ENCODE data around the gene ACAP1. TPM values are rescaled to one million over a fixed set of nuclear protein-coding genes. Genes with fewer than 3 reads are reported as not detected.

The ACAP1 gene
- total and polyA plus RNA-seq, 9 donors, result 4.7 to 12.1 (median 7.3) TPM

DNA sequence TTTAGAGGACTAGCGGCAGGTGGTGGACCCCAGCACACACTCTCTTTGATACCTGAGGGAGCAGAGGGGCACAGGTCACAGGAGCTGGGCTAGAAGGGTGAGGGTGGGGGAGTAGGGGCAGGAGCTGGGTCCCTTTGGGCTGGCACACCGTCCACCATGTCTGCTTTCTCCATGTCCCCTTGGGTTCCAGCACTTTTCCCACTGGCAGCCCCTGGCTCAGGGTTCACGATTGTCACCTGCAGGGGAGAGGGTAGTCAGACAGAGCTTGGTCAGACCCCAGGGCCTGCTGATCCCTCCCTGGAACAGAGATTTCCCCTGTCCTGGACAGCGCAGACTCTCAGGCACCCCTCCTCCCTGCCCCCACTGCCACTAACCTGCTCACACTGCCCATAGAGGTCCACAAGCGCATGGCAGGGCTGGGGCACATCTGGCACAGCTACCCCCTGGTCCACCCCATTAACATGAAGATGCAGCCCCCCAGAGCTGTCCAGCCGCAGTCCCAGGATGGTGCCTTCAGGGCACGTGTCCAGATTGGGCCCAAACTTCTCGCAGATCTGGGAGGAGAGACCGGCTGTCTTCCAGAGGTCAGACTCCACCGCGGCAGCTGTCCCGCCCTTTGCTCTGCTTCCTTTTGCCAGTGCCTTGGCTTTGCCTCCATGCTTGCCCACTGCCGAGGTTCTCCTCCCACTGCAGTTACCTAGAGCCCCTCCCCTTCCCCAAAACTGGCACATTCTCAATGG lies 18.0 kb upstream of the ACAP1 start:
- Histone ChIP-seq H3K4me1 (ENCODE audit: control insufficient read depth, insufficient read depth, low read length) (peaks cover 22% of the 10 kb centered on the region), H3K4me3 (ENCODE audit: low read length) (no peak overlapping the region), H3K9me3 (replicated peaks; ENCODE audit: control insufficient read depth, low read depth, low read length) (no peaks in the 10 kb centered on the region), H3K36me3 (ENCODE audit: control insufficient read depth, insufficient read depth, low read length) (peaks cover 76% of the 10 kb centered on the region), H3K27ac (ENCODE audit: low read length) (no peak overlapping the region), H3K27me3 (ENCODE audit: control insufficient read depth, insufficient read depth, low read length) (no peaks in the 10 kb centered on the region)
- no peak for DNase-seq
- 93% methylated on average over 11 of the region's 13 CpGs for WGBS (ENCODE audit: insufficient coverage)

DNA sequence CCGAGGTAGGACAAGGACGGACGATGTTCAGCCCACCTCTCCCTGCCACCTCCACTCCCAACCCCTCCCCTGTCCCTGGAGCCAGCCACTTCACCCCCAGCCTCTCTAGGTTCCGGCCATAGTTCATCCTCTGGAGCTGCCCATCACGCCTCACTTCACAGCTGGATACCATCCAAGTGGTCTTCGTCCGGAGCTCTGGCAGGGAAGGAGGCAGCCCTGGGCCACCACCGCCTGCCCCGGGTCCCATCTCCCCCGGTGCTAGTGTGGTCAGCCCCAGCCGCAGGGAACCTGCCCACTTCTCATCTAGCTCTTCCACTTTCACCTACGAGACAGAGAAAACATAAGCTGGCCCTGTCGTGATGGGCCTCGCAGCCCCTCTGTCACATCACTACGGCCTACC lies 14.9 kb upstream of the ACAP1 start:
- no peaks in the 10 kb centered on the region for H3K9me3 ChIP-seq (replicated peaks; ENCODE audit: control insufficient read depth, low read depth, low read length)
- H3K4me1 ChIP-seq (ENCODE audit: control insufficient read depth, insufficient read depth, low read length), result no peaks in the 10 kb centered on the region
- WGBS (ENCODE audit: insufficient coverage), result 90% methylated on average over 14 of the region's 15 CpGs
- H3K36me3 ChIP-seq (ENCODE audit: control insufficient read depth, insufficient read depth, low read length), result peaks cover 89% of the 10 kb centered on the region
- no peak for DNase-seq
- H3K27me3 ChIP-seq (ENCODE audit: control insufficient read depth, insufficient read depth, low read length), result no peaks in the 10 kb centered on the region
- H3K4me3 ChIP-seq (ENCODE audit: low read length), result no peak overlapping the region
- no peak overlapping the region for H3K27ac ChIP-seq (ENCODE audit: low read length)

DNA sequence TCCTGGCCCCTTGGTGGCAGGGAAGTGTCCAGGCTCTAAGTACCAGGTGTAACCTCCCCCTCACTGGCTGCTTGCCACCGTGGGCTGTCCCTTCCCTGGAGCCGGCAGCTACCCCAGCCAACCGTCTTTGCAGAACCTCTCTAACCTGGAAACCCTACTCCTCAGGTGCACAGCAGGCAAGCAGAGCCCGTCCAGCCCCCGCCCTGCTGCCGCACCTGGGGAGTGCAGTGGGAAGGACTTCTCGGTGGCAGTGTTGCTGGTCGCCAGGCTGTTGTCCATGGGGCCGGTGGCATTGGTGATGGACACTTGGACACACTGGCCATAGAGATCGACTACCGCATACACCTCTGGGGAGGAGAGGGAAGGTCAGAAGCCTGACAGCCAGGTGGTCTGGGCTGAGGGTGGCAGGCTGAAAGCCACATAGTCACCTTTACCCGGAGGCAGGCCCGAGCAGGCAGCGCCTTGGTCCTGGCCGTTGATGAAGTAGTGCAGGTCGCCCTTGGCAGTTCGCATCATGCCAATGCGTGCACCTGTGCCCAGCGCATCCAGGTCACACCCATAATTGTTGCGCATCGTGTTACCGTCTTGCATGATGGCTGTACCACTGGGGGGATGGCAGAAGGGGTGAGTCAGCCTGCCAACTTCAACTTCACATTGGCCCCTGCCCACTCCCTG lies 13.7 kb upstream of the ACAP1 start:
- Histone ChIP-seq H3K4me3 (ENCODE audit: low read length) (no peak overlapping the region), H3K27ac (ENCODE audit: low read length) (no peak overlapping the region), H3K9me3 (replicated peaks; ENCODE audit: control insufficient read depth, low read depth, low read length) (no peaks in the 10 kb centered on the region), H3K27me3 (ENCODE audit: control insufficient read depth, insufficient read depth, low read length) (no peaks in the 10 kb centered on the region), H3K36me3 (ENCODE audit: control insufficient read depth, insufficient read depth, low read length) (peaks cover 90% of the 10 kb centered on the region), H3K4me1 (ENCODE audit: control insufficient read depth, insufficient read depth, low read length) (no peaks in the 10 kb centered on the region)
- DNase-seq, result no peak
- 95% methylated on average over 15 of the region's 22 CpGs for WGBS (ENCODE audit: insufficient coverage)

DNA sequence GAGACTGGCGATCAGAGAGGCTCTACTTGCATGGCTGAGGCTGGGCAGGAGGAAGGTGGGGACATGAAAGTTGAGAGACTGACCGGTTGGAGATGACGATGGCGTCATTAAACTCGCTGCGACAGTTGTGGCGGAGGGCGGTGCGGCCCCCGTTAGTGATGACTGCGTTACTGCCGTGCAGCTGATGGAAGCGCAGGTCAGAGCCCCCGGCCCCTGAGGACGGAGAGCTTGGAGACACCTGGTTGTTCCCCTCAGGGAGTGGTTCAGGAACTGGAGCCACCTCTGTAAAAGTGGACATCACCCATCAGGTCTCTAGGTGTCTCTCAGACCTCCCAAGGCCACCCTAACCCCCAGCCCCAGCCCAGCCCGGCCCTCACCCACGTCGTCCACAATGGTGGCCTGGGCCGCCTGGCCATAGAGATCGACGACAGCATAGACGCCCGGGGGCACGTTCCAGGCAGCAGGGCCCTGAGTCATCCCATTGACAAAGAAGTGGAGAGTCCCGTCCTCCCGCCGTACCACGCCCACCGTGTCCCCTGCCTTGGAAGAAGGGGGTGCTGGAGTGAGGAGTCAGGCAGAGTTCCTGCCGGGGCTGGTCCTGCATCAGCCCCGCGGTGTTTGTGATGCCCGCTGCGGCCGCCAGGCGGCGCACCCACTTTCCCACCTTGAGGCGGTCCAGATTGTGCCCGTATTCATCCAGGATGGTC lies 12.4 kb upstream of the ACAP1 start:
- Histone ChIP-seq H3K4me3 (ENCODE audit: low read length) (no peak overlapping the region), H3K36me3 (ENCODE audit: control insufficient read depth, insufficient read depth, low read length) (peaks cover 78% of the 10 kb centered on the region), H3K4me1 (ENCODE audit: control insufficient read depth, insufficient read depth, low read length) (peaks cover 8% of the 10 kb centered on the region), H3K27me3 (ENCODE audit: control insufficient read depth, insufficient read depth, low read length) (no peaks in the 10 kb centered on the region), H3K9me3 (replicated peaks; ENCODE audit: control insufficient read depth, low read depth, low read length) (no peaks in the 10 kb centered on the region), H3K27ac (ENCODE audit: low read length) (no peak overlapping the region)
- WGBS (ENCODE audit: insufficient coverage), result 67% methylated on average over 36 of the region's 39 CpGs
- no peak for DNase-seq

DNA sequence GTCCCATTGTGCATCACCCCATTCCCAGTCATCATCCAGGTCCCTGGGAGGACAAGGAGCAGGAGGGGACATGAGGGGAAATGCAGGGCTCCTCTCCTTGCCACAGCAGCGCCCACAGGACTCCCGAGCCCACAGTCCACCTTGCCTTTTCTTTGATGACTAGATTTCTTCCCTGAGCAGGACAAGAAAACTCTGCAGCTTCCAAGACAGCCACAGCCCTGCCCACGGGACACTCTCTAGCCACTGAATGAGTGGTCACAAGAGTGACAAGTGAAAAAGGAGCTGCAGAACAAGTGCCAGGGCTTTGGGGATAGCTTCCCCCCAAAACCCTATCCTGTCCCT lies 11.9 kb upstream of the ACAP1 start:
- H3K9me3 ChIP-seq (replicated peaks; ENCODE audit: control insufficient read depth, low read depth, low read length), result no peaks in the 10 kb centered on the region
- no CpG with 5 or more reads among the region's 3 CpGs for WGBS (ENCODE audit: insufficient coverage)

DNA sequence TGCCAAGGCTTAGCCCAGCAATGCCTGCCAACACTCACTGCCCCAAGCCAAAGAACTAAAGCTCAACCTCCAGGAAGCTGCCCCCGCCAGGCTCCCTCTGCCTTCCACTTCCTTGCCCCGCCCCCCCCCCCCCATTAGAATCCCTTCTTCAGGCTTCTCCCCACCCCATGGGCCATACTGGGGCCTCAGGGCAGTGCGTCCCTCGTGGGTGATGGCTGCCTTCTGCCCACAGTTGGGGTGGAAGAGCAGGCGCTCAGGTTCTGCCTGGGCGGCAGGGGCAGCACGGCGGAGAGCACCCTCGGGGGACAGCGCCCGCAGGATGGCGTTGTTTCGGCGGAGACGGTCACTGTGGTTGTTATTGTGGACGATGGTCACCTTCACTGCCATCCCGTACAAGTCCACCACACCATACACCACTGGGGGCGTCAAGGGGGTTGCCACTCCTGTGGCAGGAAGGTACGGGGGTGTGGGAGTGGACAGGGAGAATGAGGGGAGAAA lies 11.2 kb upstream of the ACAP1 start:
- Histone ChIP-seq H3K4me3 (ENCODE audit: low read length) (no peak overlapping the region), H3K27ac (ENCODE audit: low read length) (no peak overlapping the region), H3K27me3 (ENCODE audit: control insufficient read depth, insufficient read depth, low read length) (no peaks in the 10 kb centered on the region), H3K36me3 (ENCODE audit: control insufficient read depth, insufficient read depth, low read length) (peaks cover 73% of the 10 kb centered on the region), H3K9me3 (replicated peaks; ENCODE audit: control insufficient read depth, low read depth, low read length) (no peaks in the 10 kb centered on the region), H3K4me1 (ENCODE audit: control insufficient read depth, insufficient read depth, low read length) (peaks cover 8% of the 10 kb centered on the region)
- no peak for DNase-seq
- WGBS (ENCODE audit: insufficient coverage), result 86% methylated on average over 1 of the region's 19 CpGs

More for the DNA sequence above, 11.9 kb upstream of the ACAP1 start:
- Histone ChIP-seq H3K4me1 (ENCODE audit: control insufficient read depth, insufficient read depth, low read length) (peaks cover 8% of the 10 kb centered on the region), H3K27me3 (ENCODE audit: control insufficient read depth, insufficient read depth, low read length) (no peaks in the 10 kb centered on the region), H3K27ac (ENCODE audit: low read length) (no peak overlapping the region), H3K36me3 (ENCODE audit: control insufficient read depth, insufficient read depth, low read length) (peaks cover 75% of the 10 kb centered on the region), H3K4me3 (ENCODE audit: low read length) (no peak overlapping the region)
- DNase-seq, result no peak

DNA sequence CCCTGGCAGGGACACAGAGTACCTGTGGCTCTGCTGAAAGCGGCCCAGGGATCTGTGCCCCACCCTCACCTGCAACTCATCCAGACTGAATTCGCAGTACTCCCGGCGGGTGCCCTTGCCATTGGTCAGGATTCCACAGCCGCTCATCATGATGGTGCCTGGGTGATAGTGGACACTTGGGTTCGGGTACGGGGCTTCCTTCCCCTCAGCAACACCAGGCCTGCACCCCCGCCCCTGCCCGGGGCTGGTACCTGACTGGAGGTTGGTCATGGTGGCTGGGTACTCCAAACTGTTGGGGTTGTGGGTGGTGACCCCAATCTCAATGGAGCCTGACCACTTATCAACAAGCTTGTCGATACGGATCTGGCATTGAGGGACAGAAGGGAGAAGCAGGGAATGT lies 10.1 kb upstream of the ACAP1 start:
- Histone ChIP-seq H3K4me3 (ENCODE audit: low read length) (no peak overlapping the region), H3K4me1 (ENCODE audit: control insufficient read depth, insufficient read depth, low read length) (peaks cover 15% of the 10 kb centered on the region), H3K36me3 (ENCODE audit: control insufficient read depth, insufficient read depth, low read length) (peaks cover 62% of the 10 kb centered on the region), H3K27ac (ENCODE audit: low read length) (no peak overlapping the region), H3K9me3 (replicated peaks; ENCODE audit: control insufficient read depth, low read depth, low read length) (no peaks in the 10 kb centered on the region), H3K27me3 (ENCODE audit: control insufficient read depth, insufficient read depth, low read length) (no peaks in the 10 kb centered on the region)
- WGBS (ENCODE audit: insufficient coverage), result 95% methylated on average over 5 of the region's 11 CpGs
- no peak for DNase-seq

DNA sequence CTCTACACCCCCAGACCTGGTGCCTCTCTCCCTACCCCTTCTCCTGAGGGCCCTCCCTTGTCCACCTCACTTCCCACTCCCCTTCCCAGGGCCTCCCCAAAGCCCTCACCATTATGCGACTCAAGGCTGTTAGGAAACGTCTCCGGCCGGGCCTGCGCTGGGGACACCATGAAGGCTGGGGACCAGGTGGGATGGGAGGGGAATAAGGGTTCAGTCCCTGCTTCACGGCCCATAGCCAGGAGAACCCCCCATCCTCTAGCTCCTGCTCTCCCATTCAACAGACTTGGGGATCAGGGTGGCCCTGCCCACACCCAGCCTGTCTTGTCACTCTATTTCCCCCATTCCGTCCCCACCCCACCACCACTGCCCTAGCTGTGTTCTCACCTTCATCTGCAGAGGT lies 9.3 kb upstream of the ACAP1 start:
- Histone ChIP-seq H3K36me3 (ENCODE audit: control insufficient read depth, insufficient read depth, low read length) (peaks cover 53% of the 10 kb centered on the region), H3K4me3 (ENCODE audit: low read length) (no peak overlapping the region)
- no CpG with 5 or more reads among the region's 7 CpGs for WGBS (ENCODE audit: insufficient coverage)

DNA sequence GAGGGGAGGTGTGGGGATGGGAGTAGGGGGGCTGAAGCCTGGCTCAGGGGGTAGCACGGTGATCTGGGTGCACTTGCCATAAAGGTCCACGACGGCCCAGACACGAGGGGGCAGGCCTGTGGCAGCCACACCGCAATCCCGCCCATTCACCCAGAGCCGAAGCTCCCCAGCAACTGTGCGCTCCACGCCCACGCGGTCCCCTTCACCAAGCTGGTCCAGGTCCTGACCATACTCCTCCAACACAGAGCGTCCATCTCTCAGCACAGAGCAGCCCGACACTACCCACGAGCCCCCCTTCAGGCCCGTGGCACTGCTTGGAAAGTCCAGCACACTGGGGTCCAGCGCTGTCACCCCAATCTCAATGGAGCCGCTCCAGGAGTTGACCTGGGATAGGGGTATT lies 8.8 kb upstream of the ACAP1 start:
- H3K4me3 ChIP-seq (ENCODE audit: low read length), result no peak overlapping the region

More for the DNA sequence above, 9.3 kb upstream of the ACAP1 start:
- no peaks in the 10 kb centered on the region for H3K9me3 ChIP-seq (replicated peaks; ENCODE audit: control insufficient read depth, low read depth, low read length)
- no peak for DNase-seq
- no peak overlapping the region for H3K27ac ChIP-seq (ENCODE audit: low read length)
- peaks cover 15% of the 10 kb centered on the region for H3K4me1 ChIP-seq (ENCODE audit: control insufficient read depth, insufficient read depth, low read length)
- H3K27me3 ChIP-seq (ENCODE audit: control insufficient read depth, insufficient read depth, low read length), result no peaks in the 10 kb centered on the region

DNA sequence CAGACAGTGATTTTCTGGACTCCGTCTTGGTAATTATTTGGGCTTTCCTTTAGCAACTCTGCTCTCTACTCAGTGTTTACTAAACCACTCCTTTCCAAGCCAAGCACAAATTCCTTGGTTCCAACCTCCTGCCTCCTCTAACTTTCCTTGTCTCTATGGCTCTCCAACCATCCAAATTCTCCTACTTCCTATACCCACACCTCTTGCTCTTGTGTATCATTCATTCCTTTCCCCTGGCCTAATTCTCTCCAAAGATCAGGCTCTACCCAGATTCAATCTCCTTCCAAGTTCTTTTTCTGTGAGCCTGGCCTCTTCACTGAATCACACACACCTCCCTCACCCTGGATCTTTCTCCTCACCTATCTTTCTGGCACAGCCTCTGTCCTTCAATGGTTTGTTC lies 8.3 kb upstream of the ACAP1 start:
- Histone ChIP-seq H3K27ac (ENCODE audit: low read length) (no peak overlapping the region), H3K4me3 (ENCODE audit: low read length) (no peak overlapping the region), H3K9me3 (replicated peaks; ENCODE audit: control insufficient read depth, low read depth, low read length) (no peaks in the 10 kb centered on the region), H3K36me3 (ENCODE audit: control insufficient read depth, insufficient read depth, low read length) (peaks cover 43% of the 10 kb centered on the region), H3K4me1 (ENCODE audit: control insufficient read depth, insufficient read depth, low read length) (peaks cover 15% of the 10 kb centered on the region), H3K27me3 (ENCODE audit: control insufficient read depth, insufficient read depth, low read length) (no peaks in the 10 kb centered on the region)
- WGBS (ENCODE audit: insufficient coverage), result 67% methylated on average over 1 of the region's 1 CpG
- DNase-seq, result no peak

More for the DNA sequence above, 8.8 kb upstream of the ACAP1 start:
- Histone ChIP-seq H3K4me1 (ENCODE audit: control insufficient read depth, insufficient read depth, low read length) (peaks cover 15% of the 10 kb centered on the region), H3K9me3 (replicated peaks; ENCODE audit: control insufficient read depth, low read depth, low read length) (no peaks in the 10 kb centered on the region), H3K27me3 (ENCODE audit: control insufficient read depth, insufficient read depth, low read length) (no peaks in the 10 kb centered on the region), H3K27ac (ENCODE audit: low read length) (no peak overlapping the region), H3K36me3 (ENCODE audit: control insufficient read depth, insufficient read depth, low read length) (peaks cover 48% of the 10 kb centered on the region)
- no peak for DNase-seq
- WGBS (ENCODE audit: insufficient coverage), result 89% methylated on average over 12 of the region's 17 CpGs
